Astrocyte (in vitro differentiated cells and primary cell): ENCODE results near the gene BORCS5. TPM values are rescaled to one million over a fixed set of nuclear protein-coding genes. Genes with fewer than 3 reads are reported as not detected.

Source experiments
- DNase-seq: peaks from one replicate; pipeline ENCODE4 v3.0.0-alpha.2; 2010; ENCODE audit warnings: low read depth
- FAIRE-seq: peaks from 2 replicates; lab custom pipeline; 2011; peaks lifted over from hg19 to GRCh38; lab: Jason Lieb, UNC
- H2AFZ ChIP-seq: 2 replicates; pipeline ENCODE4 v1.6.0; 2012; ENCODE audit warnings: low read depth, low read length, inconsistent platforms
- H3K27ac ChIP-seq: 2 replicates; pipeline ENCODE4 v1.5.1; 2011; ENCODE audit warnings: low read depth, low read length, inconsistent platforms
- H3K27me3 ChIP-seq: 2 replicates; pipeline ENCODE4 v1.6.0; 2011; ENCODE audit warnings: low read length, inconsistent platforms; ENCODE audit not compliant: insufficient read depth
- H3K36me3 ChIP-seq: 2 replicates; pipeline ENCODE4 v1.5.1; 2011; ENCODE audit warnings: low read length, inconsistent platforms; ENCODE audit not compliant: insufficient read depth
- H3K4me1 ChIP-seq: 2 replicates; pipeline ENCODE4 v1.5.1; 2011; ENCODE audit warnings: low read length, inconsistent platforms; ENCODE audit not compliant: insufficient read depth
- H3K4me2 ChIP-seq: 2 replicates; pipeline ENCODE4 v1.6.0; 2012; ENCODE audit warnings: low read length, inconsistent platforms
- H3K4me3 ChIP-seq: 2 replicates; pipeline ENCODE4 v1.5.1; 2011; ENCODE audit warnings: low read depth, mild to moderate bottlenecking, low read length, inconsistent platforms; ENCODE audit not compliant: insufficient read depth
- H3K79me2 ChIP-seq: 2 replicates; pipeline ENCODE4 v1.6.0; 2012; ENCODE audit warnings: mild to moderate bottlenecking, low read length, inconsistent platforms; ENCODE audit not compliant: insufficient read depth
- H3K9ac ChIP-seq: 2 replicates; pipeline ENCODE4 v1.6.0; 2012; ENCODE audit warnings: mild to moderate bottlenecking, low read length, inconsistent platforms
- H3K9me3 ChIP-seq: 2 replicates; pipeline ENCODE4 v1.5.1; 2012; ENCODE audit warnings: low read depth, mild to moderate bottlenecking, low read length, inconsistent platforms; ENCODE audit not compliant: insufficient read depth
- H4K20me1 ChIP-seq: 2 replicates; pipeline ENCODE4 v1.6.0; 2012; ENCODE audit warnings: low read length, inconsistent platforms; ENCODE audit not compliant: insufficient read depth
- H3K27ac Mint-ChIP-seq: one replicate; pipeline ENCODE4 v1.8.0; 2021; ENCODE audit warnings: mild to moderate bottlenecking, mixed read lengths; ENCODE audit not compliant: unreplicated experiment
- H3K27me3 Mint-ChIP-seq: one replicate; pipeline ENCODE4 v1.8.0; 2021; ENCODE audit warnings: low read depth, mixed read lengths; ENCODE audit not compliant: unreplicated experiment
- H3K36me3 Mint-ChIP-seq: one replicate; pipeline ENCODE4 v1.8.0; 2021; ENCODE audit warnings: low read depth, mixed read lengths; ENCODE audit not compliant: unreplicated experiment
- H3K4me1 Mint-ChIP-seq: one replicate; pipeline ENCODE4 v1.8.0; 2021; ENCODE audit warnings: low read depth, mixed read lengths; ENCODE audit not compliant: unreplicated experiment
- H3K4me3 Mint-ChIP-seq: one replicate; pipeline ENCODE4 v1.8.0; 2021; ENCODE audit warnings: mild to moderate bottlenecking, moderate library complexity, mixed read lengths; ENCODE audit not compliant: unreplicated experiment
- H3K9me3 Mint-ChIP-seq: one replicate; pipeline ENCODE4 v1.8.0; 2021; ENCODE audit warnings: mild to moderate bottlenecking, mixed read lengths; ENCODE audit not compliant: unreplicated experiment
- CTCF ChIP-seq: IDR thresholded peaks from 2 replicates; pipeline ENCODE4 v1.5.1; 2011; ENCODE audit warnings: low read depth, mild to moderate bottlenecking, inconsistent platforms, low read length, moderate library complexity; ENCODE audit not compliant: insufficient read depth
- EZH2 ChIP-seq: IDR thresholded peaks from 2 replicates; pipeline ENCODE4 v1.6.1; 2012; ENCODE audit warnings: mild to moderate bottlenecking, low read length, inconsistent platforms; ENCODE audit not compliant: insufficient read depth
- total RNA-seq: library from RNA; stranded (reverse); gene quantifications from 2 replicates; pipeline ENCODE4 v1.2.1, GENCODE V29; 2021

Gene BORCS5
- total RNA-seq, 1 donor from 2014 or later = 8.1 TPM

- H3K9ac ChIP-seq = no peak overlapping the region
- no peak overlapping the region for H2AFZ ChIP-seq
- H3K79me2 ChIP-seq = no peaks in the 10 kb centered on the region
- Mint-ChIP-seq H3K36me3 (peaks cover 9% of the 10 kb centered on the region), H3K27ac (no peak overlapping the region), H3K4me1 (peaks cover 3% of the 10 kb centered on the region), H3K4me3 (no peak overlapping the region), H3K27me3 (no peaks in the 10 kb centered on the region), H3K9me3 (peaks cover 2% of the 10 kb centered on the region)
- DNase-seq (no peak), FAIRE-seq (no peak)
- no peaks in the 10 kb centered on the region for H3K4me1 ChIP-seq
- H3K27me3 ChIP-seq = no peaks in the 10 kb centered on the region
- no peaks in the 10 kb centered on the region for H3K9me3 ChIP-seq
- H3K27ac ChIP-seq = no peak overlapping the region
- H3K4me2 ChIP-seq = no peak overlapping the region
- TF ChIP-seq CTCF (no peak), EZH2 (no peak)
- H4K20me1 ChIP-seq = no peaks in the 10 kb centered on the region
- no peak overlapping the region for H3K4me3 ChIP-seq
- H3K36me3 ChIP-seq = no peaks in the 10 kb centered on the region
These were observed 76.4 kb downstream of the BORCS5 start for GRCh38 chr12:12433203-12433731.

GRCh38 chr12:12436831-12437345 is 80.0 kb downstream of the BORCS5 start:
- TF ChIP-seq EZH2 (no peak), CTCF (no peak)
- H3K4me1 Mint-ChIP-seq = peaks cover 2% of the 10 kb centered on the region
- H4K20me1 ChIP-seq = no peaks in the 10 kb centered on the region
- H3K4me1 ChIP-seq = peaks cover 3% of the 10 kb centered on the region
- no peaks in the 10 kb centered on the region for H3K9me3 ChIP-seq
- H3K36me3 Mint-ChIP-seq = peaks cover 10% of the 10 kb centered on the region
- DNase-seq = peak; percentile 25
- no peak overlapping the region for H3K9ac ChIP-seq
- FAIRE-seq = no peak
- no peak overlapping the region for H2AFZ ChIP-seq
- H3K9me3 Mint-ChIP-seq = peaks cover 2% of the 10 kb centered on the region
- H3K27me3 Mint-ChIP-seq = no peaks in the 10 kb centered on the region
- H3K79me2 ChIP-seq = no peaks in the 10 kb centered on the region
- peak overlapping the region; percentile 31 for H3K27ac ChIP-seq
- H3K4me3 Mint-ChIP-seq = no peak overlapping the region
- H3K27ac Mint-ChIP-seq = no peak overlapping the region
- no peak overlapping the region for H3K4me2 ChIP-seq
- H3K4me3 ChIP-seq = no peak overlapping the region
- no peaks in the 10 kb centered on the region for H3K27me3 ChIP-seq
- H3K36me3 ChIP-seq = no peaks in the 10 kb centered on the region

- H3K4me3 ChIP-seq = no peak overlapping the region
- peaks cover 14% of the 10 kb centered on the region for H3K4me1 Mint-ChIP-seq
- H3K9me3 Mint-ChIP-seq = peaks cover 2% of the 10 kb centered on the region
- no peaks in the 10 kb centered on the region for H3K79me2 ChIP-seq
- no peaks in the 10 kb centered on the region for H3K27me3 ChIP-seq
- H3K4me2 ChIP-seq = no peak overlapping the region
- H3K4me1 ChIP-seq = peaks cover 20% of the 10 kb centered on the region
- no peaks in the 10 kb centered on the region for H3K27me3 Mint-ChIP-seq
- peaks cover 10% of the 10 kb centered on the region for H3K36me3 Mint-ChIP-seq
- no peak overlapping the region for H3K27ac ChIP-seq
- H3K27ac Mint-ChIP-seq = no peak overlapping the region
- H3K9me3 ChIP-seq = no peaks in the 10 kb centered on the region
- no peak overlapping the region for H3K9ac ChIP-seq
- FAIRE-seq = peak; percentile 85
- peak; percentile 78 for DNase-seq
- no peaks in the 10 kb centered on the region for H4K20me1 ChIP-seq
- H3K4me3 Mint-ChIP-seq = no peak overlapping the region
- TF ChIP-seq EZH2 (no peak), CTCF (no peak)
- no peak overlapping the region for H2AFZ ChIP-seq
- no peaks in the 10 kb centered on the region for H3K36me3 ChIP-seq
These were observed 82.8 kb downstream of the BORCS5 start for GRCh38 chr12:12439636-12440035.
